NCI-H82 (cell line): ENCODE data around the gene FCN2.
A peak's percentile ranks its signal among the peaks of the same experiment; 100 is the strongest.

Source experiments
- DNase-seq: peaks from one replicate; lab custom pipeline; 2025; lab: John Stamatoyannopoulos, UW

Gene FCN2

DNA sequence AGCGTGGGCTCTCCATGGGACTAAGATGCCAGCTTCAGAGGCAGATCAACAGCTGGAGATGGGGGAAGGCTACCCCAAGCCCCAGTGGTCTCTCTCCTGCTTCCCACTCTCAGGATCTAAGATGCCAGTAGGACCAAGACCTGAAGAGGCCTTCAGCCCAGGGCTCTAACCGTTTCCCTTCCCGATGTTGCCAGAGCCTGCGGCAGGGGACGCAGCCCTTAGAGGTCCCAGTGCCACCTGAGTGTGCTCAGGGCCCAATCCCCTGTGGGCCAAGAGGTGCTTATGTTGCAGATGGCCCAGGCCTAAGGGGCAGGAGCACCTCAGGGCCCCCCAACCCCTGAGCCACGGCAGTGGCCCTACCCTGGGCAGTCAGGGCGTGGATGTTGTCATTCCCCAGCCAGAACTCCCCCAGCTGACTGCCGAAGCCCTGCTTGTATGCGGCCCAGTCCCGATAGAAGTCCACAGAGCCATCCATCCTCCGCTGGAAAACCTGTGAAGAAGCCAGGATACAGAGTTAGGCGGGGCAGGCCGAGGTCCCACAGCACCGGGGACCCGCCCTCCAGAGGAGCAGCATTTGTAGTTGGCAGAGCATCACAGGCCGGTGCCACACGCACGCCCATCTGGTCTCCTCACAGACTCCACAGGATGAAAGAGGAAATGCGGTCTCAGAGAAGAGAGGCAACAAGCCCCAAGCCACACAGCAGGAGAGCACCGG is 31.7 kb downstream of the FCN2 start:
- DNase-seq = no peak

DNA sequence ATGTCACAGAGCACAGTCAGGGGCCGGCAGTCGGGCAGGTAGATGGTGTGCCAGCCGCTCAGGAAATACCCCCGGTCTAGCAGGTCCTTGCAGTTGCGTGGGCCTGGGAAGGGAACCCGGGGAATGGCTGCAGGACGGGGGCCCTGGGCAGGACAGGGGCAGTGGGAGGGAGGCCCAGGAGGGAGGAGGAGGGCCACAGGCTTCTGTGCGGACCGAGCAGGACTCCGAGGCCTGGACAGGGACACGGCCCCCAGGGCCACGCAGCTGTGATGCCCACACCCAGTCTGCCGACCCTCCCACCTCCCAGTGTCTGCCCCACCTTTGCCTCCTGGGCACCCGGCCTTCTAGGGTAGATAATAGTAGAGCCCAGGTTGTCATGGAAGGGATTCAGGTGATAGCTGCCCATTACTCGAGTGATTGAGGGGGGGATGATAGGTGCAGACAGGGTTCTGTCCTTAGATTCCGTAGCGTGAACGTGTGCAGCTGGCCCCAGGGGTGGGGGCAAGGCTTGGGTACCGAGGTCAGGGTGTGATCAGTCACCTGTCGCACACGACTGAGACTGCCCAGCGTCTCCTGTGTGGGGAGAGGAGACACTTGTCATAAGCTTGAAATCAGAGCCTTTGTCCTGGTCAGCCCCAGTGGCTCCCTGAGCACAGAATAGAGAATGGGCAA is 32.6 kb downstream of the FCN2 start:
- DNase-seq = no peak

DNA sequence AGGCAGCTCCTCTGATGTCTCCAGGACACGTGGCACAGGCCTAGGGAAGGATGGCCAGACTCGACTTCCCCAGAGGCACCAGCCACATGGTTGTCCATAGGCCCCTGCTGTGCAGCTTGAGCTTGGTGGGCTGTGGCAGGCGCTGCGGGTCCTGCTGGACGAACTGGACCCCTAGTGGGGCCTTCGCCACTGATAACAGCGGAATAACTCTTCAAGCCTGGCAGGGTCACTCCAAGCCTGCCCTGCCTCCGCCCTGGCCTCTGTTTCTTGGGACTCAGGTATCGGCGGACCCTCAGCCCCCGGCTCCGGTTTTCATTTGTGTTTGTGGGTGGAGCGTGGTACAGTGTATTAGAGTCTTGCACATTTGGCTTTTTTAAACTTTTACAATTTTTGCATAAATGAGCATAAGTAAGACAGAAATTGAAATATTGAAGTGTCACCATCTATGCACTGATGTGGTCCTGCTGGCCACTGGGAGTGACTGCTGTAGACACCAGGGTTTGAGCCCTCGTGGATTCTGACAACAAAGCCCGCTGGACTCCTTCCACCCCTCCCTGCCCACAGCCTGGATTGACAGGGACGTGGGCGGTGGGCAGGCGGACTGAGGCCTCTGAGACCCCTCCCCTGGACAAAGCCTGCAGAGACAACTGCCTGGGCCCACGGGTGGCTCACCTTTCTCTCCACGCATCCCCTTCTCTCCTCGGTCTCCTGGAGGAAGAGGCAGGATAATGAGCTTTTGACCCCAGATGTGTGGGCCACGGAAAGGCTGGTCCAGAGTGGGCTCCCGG is 33.3 kb downstream of the FCN2 start:
- DNase-seq = no peak

DNA sequence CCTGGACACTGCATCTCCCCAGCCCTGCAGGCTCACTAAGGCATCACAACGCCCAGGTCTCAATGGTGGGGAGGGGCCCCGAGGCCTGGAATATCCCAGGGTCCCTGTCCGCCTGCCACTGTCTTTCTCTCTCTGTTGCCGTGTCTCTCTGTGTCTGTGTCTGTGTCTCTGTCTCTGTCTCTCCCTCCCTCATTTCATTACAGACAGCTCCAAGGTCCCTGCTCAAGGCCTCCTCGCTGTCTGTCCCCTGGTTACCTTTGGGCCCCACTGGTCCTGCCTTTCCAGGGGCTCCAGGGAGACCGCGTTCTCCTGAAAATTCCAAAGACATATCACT is 33.9 kb downstream of the FCN2 start:
- DNase-seq = no peak

DNA sequence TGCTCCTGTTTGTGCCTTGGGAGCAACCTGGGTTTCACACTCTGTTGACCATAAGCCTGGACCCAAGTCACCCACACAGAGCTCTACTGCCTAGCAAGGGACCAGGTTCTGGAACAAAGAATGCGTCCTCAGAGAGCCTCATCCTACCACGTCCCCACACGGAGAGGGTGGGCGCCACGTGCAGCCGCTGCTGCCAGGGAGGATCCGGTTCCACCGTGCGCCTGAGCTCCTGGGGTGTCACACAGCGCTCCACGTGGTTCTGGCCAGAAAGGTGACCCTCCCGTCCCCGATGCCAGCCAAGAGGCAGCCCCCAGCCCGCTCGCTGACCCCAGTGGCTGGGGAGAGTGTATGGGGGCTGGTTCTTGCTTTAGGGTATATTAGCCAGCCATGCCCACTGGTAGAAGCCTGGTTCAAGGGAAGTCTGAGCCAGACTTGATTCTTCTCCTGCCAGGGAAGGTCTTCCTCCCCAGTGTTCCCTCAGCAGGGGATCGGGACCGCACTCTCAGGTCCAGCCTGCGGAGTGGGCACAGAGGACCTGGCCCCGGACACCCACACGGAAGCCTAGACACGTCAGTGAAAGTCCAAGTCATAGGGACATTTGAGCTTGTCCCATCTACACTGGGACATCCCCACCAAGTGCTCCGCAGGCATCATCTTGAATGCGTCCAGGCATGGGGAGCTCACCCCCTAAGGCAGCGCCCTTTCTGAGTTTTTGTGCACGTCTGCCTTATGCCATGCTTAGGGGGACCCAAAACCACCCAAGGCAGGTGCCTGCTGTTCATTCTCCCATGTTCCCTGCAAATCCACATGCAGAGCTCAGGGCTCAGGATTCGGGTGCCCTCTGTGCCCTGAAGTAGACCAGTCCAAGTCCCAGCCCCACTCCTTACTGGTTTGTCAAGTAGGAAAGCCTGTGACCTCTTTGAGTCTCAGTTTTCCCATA is 34.7 kb downstream of the FCN2 start:
- no peak for DNase-seq

DNA sequence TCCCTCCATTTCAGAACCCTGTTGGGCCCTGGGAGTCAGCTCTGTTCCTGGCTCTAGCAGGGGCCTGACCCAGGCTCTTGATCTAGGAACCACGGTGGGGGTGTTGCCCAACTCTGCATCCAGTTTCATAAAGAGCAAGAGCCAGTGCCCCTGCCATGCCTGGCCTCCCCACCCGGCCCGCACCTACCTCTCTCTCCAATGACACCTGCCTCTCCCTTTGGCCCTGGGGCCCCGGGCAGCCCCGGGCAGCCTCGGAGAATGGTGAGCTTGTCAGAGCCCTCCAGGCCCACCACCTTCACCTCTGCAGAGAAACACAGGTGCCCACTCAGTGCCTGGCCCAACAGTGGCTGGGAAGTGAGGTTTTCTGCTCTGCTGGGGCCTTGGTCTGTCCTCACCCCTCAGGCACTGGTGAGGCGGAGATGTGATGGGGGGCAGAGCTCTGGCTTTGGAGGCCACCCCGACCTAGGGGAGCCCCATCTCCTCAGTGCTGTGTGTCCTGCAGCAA is 35.6 kb downstream of the FCN2 start:
- DNase-seq = no peak

DNA sequence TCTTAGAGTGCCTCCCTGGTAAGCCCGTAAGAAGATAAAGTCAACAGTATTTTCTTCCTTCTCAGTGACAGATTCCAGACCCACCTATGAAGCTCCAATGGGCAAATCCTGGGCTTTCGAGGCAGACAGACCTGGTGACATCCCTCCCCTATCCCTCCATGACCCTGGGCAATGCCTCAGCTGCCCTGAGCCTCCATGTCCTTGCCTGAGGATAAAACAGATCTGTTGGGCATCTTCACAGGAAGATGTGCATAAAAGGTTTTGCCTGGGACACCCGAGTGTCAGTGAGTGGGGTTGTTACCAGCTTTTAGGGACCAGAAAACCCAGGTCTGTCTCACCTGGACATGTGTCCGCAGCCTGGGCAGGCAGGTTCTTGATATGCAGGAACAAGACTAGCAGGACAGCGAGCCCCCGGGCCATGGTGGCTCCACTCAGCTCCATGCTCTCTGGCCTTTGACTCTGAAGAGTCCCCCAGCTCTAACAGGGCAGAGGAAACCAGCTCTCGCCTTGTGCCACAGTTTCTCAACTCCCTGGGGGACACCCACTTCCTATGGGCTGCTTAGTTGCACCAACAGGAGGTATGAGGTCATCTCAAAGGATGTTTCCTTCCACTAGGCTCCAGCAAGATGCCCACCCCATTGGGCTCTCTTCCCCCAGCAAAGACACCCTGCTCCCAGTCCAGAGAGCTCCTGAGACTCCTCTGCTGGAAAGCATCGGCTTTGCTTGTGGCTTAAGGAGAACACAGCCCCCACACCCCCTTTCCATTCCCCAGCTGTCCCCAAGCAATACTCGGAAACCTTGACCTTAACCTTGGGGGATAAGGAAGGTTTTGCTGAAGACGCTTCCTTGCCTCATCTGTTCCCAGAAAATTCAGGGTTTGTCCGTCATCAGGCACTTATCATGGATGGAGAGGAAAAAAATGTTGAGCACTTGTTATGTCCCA is 37.1 kb downstream of the FCN2 start, which contains the start of gene FCN1:
Gene FCN1 (minus strand): TSS at position 482 of the 943 bp plus-strand sequence. CDS start 41 bp downstream, at position 441.
- peak; percentile 72 for DNase-seq

DNA sequence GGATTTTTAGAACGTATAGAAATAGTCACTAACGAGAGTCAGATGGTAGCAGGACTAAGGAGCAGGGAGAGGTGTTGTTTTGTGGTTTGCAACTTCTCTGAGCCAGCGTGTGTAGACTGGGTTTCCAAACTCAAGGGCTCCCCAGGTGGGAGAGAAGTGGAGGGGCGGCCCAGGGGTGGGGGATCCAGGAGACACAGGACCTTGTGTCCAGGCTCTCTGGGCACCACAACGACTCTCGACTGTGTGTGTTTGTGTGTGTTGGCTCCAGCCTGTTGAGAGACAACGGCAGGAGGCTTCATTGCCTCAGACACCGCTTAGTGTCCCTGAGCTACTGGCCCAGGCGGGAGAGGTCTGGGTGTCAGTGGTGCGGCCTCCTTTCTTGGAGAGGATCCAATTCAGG is 38.0 kb downstream of the FCN2 start:
- DNase-seq = no peak

DNA sequence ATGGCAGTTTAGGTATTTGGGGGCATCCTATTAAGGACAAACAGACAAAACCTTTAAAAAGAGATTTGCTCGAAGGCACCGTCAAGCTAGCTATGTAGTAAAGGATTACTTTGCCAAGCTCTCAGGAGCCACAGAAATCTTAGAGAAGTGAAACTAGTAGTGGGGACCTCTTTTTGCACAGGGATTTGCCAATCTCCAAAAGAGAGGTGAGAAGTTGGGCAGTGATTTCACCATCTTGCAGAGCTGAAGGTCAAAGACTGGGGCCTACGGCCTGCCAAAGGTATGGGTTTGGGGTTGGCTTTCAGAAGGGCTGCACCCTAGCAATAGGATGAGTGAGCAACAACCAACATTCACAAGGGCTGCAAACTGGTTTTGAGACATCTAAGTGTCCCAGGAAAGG is 38.7 kb downstream of the FCN2 start:
- DNase-seq = no peak

DNA sequence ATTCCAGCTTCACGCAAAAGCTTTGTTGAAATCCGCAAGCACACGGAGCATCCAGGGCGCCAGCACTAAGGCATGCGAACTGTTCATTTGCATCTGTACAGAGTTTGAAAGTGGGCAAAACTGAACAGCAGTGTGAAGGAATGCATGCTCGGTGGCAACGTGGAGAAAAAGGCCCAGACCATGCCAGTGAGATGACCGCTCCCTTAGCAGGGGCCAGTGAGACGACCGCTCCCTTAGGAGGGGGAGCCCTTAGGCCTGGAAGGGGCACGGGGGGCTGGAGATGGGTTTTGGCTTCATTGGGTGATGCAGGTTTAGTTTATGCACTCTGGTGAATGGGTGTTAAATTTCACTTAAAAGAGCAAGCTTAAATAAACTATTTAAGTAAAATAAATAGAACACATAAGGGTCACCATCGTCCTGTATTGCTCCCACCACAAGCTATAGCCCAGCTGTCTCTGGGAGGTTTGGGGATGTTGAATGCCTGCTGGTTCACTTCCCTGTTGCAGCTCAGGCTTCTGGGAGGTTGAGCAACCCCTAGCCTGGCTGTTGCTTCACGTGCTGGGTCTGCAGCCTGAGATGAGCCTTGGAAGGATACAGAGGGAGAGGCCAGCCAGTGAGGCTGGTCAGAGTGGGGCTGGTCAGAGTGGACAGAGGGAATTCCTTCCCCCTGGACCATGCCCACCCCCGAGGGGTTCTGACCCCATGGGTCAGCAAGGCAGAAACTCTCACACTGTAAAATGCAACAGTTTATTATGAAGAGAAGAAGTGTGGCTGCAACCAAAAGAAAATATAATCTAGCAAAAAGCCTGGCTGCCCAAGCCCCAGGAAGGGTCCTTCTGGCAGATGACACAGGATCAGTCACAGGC is 41.7 kb downstream of the FCN2 start:
- no peak for DNase-seq

DNA sequence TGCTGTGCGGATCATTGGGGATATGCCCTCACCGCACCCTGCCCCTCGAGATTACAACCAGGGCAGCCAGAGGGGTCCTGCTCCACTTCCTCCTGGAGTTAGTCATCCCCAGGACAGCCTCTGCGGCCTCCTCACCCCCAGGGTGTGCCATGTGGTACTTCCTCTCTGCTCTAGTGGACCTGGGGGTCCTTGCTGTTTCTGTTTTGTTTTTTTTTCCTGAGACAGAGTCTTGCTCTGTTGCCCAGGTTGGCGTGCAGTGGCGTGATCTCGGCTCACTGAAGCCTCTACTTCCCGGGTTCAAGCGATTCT is 42.3 kb downstream of the FCN2 start:
- no peak for DNase-seq

DNA sequence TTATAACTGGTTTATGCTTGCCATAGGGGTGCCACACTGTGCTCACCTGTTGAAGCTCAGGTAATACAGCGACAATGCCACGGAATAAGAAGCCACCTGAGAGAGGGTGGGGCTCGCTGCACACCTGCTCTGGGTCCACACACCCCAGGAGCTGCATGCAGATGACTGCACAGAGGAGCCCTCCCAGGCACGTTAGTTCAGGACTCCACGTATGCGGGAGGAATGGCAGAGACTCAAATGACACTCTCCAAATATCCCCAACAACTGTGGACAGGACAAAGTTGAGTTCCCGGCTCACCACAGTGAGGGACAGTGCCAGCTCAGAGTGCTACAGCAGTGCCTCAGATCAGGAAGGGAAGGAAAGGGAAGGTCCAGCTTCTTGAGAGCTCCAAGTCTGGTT is 42.9 kb downstream of the FCN2 start:
- no peak for DNase-seq

DNA sequence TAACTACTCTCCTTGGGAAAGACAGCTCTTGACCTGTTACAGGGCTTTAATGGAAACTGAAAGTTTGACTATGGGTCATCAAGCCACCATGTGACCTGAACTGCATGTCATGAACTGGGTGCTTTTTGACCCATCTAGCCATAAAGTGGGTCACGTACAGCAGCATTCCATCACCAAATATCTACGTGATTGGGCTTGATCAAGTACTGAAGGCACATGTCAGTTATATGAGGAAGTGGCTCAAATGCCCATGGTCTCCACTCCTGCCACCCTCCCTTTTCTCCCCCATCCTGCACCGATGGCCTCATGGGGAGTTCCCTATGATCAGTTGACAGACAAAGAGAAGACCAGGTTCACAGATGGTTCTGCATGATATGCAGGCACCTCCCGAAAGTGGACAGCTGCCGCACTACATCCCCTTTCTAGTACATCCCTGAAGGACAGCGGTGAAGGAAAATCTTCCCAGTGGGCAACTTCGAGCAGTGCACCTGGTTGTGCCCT is 44.5 kb downstream of the FCN2 start:
- DNase-seq = no peak

DNA sequence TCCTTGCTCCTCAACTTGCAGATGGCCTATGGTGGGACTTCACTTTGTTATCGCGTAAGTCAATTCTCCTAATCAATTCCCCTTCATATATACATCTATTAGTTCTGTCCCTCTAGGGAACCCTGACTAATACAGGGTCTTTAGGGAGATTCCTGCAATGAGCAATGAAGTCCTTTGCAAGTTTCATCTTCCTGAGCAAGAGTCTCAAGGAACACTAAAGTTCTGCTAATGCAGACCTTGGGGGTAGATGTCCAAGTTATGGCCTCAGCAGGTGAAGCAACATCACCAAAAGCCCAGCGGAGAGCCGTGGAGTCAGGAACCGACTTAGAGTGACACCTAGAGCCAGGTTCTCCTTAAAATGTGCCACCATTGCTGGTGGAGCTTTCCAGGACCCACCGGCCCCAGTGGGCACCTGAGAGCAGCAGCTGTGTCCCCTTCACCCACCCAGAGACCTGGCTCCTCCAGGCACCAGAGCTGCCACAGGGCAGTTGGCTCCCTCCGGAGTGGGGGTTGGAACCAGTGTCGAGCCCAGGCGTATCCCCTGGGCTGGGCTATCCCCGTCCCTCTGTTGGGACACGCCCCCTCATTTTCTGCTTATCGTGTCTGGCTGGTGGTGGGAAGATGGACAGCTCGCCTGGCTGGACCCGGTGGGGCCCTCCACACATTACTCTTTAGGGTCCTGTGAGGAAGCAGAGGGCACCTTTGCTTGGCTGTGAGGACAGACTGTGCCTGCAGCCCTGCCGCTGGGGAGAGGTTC is 48.0 kb downstream of the FCN2 start:
- DNase-seq = no peak

DNA sequence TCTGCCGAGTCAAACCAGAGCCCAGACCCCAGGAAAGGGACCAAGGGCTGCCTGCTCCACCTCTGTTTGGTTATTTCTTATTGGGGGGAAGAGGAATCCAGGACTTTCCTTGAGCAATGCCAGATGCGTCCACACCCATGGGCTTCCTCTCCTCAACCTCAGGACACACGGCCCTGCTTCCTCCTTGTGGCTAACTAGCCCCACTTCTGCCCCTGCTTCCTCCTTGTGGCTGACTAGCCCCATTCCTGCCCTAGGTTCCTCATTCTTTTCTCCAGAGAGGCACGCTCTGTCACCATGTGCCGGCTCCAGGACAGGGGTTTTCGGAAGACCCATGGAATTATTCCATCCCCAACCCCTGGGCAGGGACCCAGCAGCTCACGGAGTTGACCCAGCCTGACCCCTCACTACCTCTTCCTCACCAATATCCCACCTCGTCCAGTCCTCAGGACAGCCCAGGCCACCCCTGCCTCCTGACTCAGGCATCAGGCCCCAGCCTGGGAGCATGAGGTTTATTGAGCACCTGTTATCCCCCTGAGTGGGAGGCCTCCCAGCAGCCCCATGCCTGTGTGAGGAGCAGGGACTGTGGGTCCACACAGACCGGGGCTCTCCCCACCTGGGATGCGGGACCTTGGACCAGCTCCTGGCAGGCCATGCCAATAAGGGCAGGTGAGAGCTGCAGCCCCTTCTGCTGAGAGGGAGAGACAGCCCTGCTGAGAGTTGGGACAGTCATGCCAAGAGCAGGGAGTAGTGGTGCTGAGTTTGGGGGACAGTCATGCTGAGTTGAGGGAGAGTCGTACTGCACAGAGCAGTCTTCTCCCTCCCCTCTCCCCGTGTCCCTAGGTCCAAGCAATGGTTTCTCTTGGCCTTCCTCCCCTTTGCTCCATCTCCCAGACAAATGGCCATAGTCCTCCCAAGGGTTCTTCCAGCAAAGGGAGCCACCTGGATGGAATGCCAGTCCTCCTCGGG is 48.9 kb downstream of the FCN2 start:
- no peak for DNase-seq

DNA sequence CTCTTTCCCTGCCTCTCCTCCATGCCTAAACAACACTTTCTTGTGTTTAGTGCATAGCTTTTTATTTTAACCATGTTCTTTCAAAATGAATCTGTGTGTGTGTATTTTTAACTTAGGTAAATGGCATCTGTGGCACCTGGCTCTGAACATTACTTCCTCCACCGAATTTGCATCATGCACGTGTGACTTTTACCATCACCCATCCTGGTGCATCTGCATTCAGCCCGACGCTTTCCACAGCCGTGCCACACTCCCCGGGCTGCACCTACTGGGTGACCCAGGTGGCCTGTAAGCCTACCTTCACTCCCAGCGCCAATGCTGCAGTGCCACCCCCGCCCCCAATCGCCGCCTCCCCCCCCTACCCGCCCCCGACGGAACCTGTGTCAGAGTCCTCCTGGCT is 49.8 kb downstream of the FCN2 start:
- DNase-seq = no peak

DNA sequence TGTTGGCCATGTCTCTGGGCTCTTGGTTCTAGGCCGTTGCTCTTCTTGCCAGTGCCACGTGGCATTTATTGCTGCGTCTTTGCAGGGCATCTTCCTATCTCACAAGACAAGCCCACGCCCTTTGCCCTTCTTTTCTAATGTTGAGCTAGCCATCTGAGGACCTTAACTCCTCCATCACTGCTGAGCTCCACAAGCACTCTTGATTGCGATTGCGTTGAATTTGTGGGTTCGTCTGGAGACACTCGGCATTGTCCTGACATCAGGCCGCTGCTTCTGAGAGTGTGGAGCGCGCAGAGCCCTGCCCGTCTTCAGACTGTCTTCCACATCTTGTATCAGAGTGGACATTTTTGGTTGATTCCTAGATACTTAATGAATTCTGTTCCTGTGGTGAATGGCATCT is 51.6 kb downstream of the FCN2 start:
- DNase-seq = no peak

DNA sequence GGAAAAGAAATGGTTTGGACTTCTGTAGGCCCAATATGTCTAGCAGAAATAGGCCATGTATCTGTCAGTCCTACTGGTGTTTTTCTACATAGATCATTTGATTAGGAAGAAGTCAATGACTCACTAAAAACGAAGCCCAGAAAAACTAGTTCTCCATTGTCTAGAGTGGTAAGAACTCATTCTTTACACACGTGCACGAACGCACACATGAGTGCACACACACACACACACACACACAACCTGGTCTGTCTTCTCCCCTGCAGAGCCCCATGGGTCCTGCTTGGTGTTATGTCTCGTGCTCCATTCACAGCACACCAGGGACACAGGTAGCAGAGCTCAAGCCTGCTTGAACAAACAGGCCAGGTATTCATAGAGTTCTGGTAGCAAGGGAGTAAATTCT is 52.0 kb downstream of the FCN2 start:
- no peak for DNase-seq
